Caco-2 (cell line): ENCODE data around the gene CEBPG. TPM values are rescaled to one million over a fixed set of nuclear protein-coding genes. Genes with fewer than 3 reads are reported as not detected.

Experiments
- BruUV-seq: library from RNA; stranded (reverse); fragments of 400-500 nt; replicated peaks from 2 replicates; lab custom pipeline; 2021; lab: Mats Ljungman, UMichigan
- CTCF ChIA-PET: fragments of 300-600 bp; sonication (Branson Sonifier 250); formaldehyde crosslinking; loops from one replicate; lab custom pipeline; 2022; ENCODE audit warnings: antibody characterized with exemption; lab: Charles Lee
- POLR2A ChIA-PET: fragments of 300-600 bp; sonication (Branson Sonifier 250); formaldehyde crosslinking; loops from one replicate; lab custom pipeline; 2022; ENCODE audit warnings: antibody characterized with exemption; lab: Charles Lee
- DNase-seq, 2 experiments: peaks; one replicate each; pipeline versions ENCODE4 v3.0.0 to v3.0.0-alpha.2; 2020 to 2022
- H3K27me3 ChIP-seq: replicated peaks from 2 replicates; pipeline ENCODE4 v1.6.0; 2011; ENCODE audit warnings: low read length; ENCODE audit not compliant: control insufficient read depth, insufficient read depth
- H3K36me3 ChIP-seq: 2 replicates; pipeline ENCODE4 v1.5.1; 2011; ENCODE audit warnings: low read length; ENCODE audit not compliant: control insufficient read depth, insufficient read depth
- H3K4me1 ChIP-seq: fragments of 250-450 bp; sonication (Bioruptor Pico); 2 replicates; pipeline ENCODE4 v1.5.1; 2020; ENCODE audit warnings: mild to moderate bottlenecking
- H3K4me3 ChIP-seq: 2 replicates; pipeline ENCODE4 v1.5.1; 2011; ENCODE audit warnings: low read depth, mild to moderate bottlenecking, control low read depth, low read length
- H3K9me3 ChIP-seq: fragments of 250-450 bp; sonication (Bioruptor Pico); 2 replicates; pipeline ENCODE4 v1.5.1; 2020; ENCODE audit warnings: mild to moderate bottlenecking, moderate library complexity
- H3K27ac Mint-ChIP-seq: one replicate; pipeline ENCODE4 v1.8.0; 2022; ENCODE audit warnings: mixed read lengths; ENCODE audit not compliant: unreplicated experiment
- H3K27me3 Mint-ChIP-seq: one replicate; pipeline ENCODE4 v1.8.0; 2022; ENCODE audit warnings: mixed read lengths; ENCODE audit not compliant: insufficient read depth, unreplicated experiment
- H3K36me3 Mint-ChIP-seq: one replicate; pipeline ENCODE4 v1.8.0; 2022; ENCODE audit warnings: mild to moderate bottlenecking, mixed read lengths; ENCODE audit not compliant: insufficient read depth, unreplicated experiment
- H3K4me1 Mint-ChIP-seq: one replicate; pipeline ENCODE4 v1.8.0; 2022; ENCODE audit warnings: low read depth, mixed read lengths; ENCODE audit not compliant: unreplicated experiment
- H3K4me3 Mint-ChIP-seq: one replicate; pipeline ENCODE4 v1.8.0; 2022; ENCODE audit warnings: mild to moderate bottlenecking, moderate library complexity, mixed read lengths; ENCODE audit not compliant: unreplicated experiment
- H3K9me3 Mint-ChIP-seq: one replicate; pipeline ENCODE4 v1.8.0; 2022; ENCODE audit warnings: mixed read lengths; ENCODE audit not compliant: unreplicated experiment
- CTCF ChIP-seq, 2 experiments: fragments of 200-600 bp in 1 of 2; IDR thresholded peaks; 1 replicate in 1 of 2; 2 replicates in 1 of 2; pipeline versions ENCODE4 v1.5.1 to v1.8.0; 2011 to 2022; ENCODE audit warnings: antibody characterized with exemption in 1 of 2, control low read depth in 1 of 2, inconsistent platforms in 1 of 2, low read depth in 1 of 2, low read length in 1 of 2, mild to moderate bottlenecking in 1 of 2, moderate library complexity in 1 of 2; ENCODE audit not compliant: insufficient read depth in 1 of 2, severe bottlenecking in 1 of 2, unreplicated experiment in 1 of 2
- intact Hi-C: fragments of 100-400 bp; cut with micrococcal nuclease; formaldehyde crosslinking; loops from one replicate; pipeline ENCODE4 v1.10.0; 2022; ENCODE audit not compliant: unreplicated experiment
- total RNA-seq: library from RNA; stranded (reverse); gene quantifications from 2 replicates; pipeline ENCODE4 v1.2.3, GENCODE V29; 2022

CEBPG gene
- total RNA-seq, 1 experiment from 2014 or later: 79.4 TPM

GRCh38 chr19:33419788-33420130 lies 46.2 kb downstream of the CEBPG start:
- no peaks in the 10 kb centered on the region for H3K27me3 ChIP-seq
- H3K9me3 ChIP-seq: no peaks in the 10 kb centered on the region
- 0 out of 2 replicates have a peak, but pooled peaks cover 1% of the 10 kb centered on the region for H3K36me3 ChIP-seq
- ChIA-PET POLR2A (no interaction called here), CTCF (interaction anchor here (1.1 kb wide), 1 partner anchor 358 kb away, joined by 3 read pairs; no protein-coding TSS in a partner anchor)
- no peak for DNase-seq
- Mint-ChIP-seq H3K36me3 (no peaks in the 10 kb centered on the region), H3K4me1 (peaks cover 5% of the 10 kb centered on the region), H3K27ac (no peak overlapping the region), H3K9me3 (no peaks in the 10 kb centered on the region), H3K27me3 (no peaks in the 10 kb centered on the region), H3K4me3 (no peak overlapping the region)
- intact Hi-C loops: loop anchor here (10.0 kb wide), 1 partner anchor 215 kb away; no protein-coding TSS in a partner anchor
- H3K4me1 ChIP-seq: peaks cover 4% of the 10 kb centered on the region; the same call in 1 of the 2 replicates
- BruUV-seq: no TSS peak
- TF ChIP-seq CTCF (IDR thresholded peaks at IDR 0.05; ENCODE audit: insufficient read depth in 1 of 2, low read depth in 1 of 2, low read length in 1 of 2, severe bottlenecking in 1 of 2, unreplicated experiment in 1 of 2): no peak
- H3K4me3 ChIP-seq: no peak overlapping the region

GRCh38 chr19:33420821-33421220 lies 47.3 kb downstream of the CEBPG start:
- ChIA-PET POLR2A (no interaction called here), CTCF (no interaction called here)
- Histone ChIP-seq H3K4me3 (no peak overlapping the region), H3K9me3 (no peaks in the 10 kb centered on the region), H3K27me3 (no peaks in the 10 kb centered on the region), H3K36me3 (no peaks in the 10 kb centered on the region), H3K4me1 (peaks cover 4% of the 10 kb centered on the region; the same call in 1 of the 2 replicates)
- H3K27me3 Mint-ChIP-seq: no peaks in the 10 kb centered on the region
- no peak overlapping the region for H3K27ac Mint-ChIP-seq
- no peaks in the 10 kb centered on the region for H3K36me3 Mint-ChIP-seq
- peaks cover 5% of the 10 kb centered on the region for H3K4me1 Mint-ChIP-seq
- BruUV-seq: no TSS peak
- no peaks in the 10 kb centered on the region for H3K9me3 Mint-ChIP-seq
- no peak overlapping the region for H3K4me3 Mint-ChIP-seq
- no peak for DNase-seq
- no peak for TF ChIP-seq CTCF (IDR thresholded peaks at IDR 0.05; ENCODE audit: insufficient read depth in 1 of 2, low read depth in 1 of 2, low read length in 1 of 2, severe bottlenecking in 1 of 2, unreplicated experiment in 1 of 2)
- intact Hi-C loops: no loop called here

GRCh38 chr19:33421368-33421767 lies 47.9 kb downstream of the CEBPG start:
- H3K4me1 ChIP-seq: peaks cover 3% of the 10 kb centered on the region; the same call in 1 of the 2 replicates
- no peaks in the 10 kb centered on the region for H3K9me3 ChIP-seq
- H3K4me3 Mint-ChIP-seq: no peak overlapping the region
- H3K4me3 ChIP-seq: no peak overlapping the region
- intact Hi-C loops: no loop called here
- no peak for TF ChIP-seq CTCF (IDR thresholded peaks at IDR 0.05; ENCODE audit: insufficient read depth in 1 of 2, low read depth in 1 of 2, low read length in 1 of 2, severe bottlenecking in 1 of 2, unreplicated experiment in 1 of 2)
- no peaks in the 10 kb centered on the region for H3K36me3 ChIP-seq
- peaks cover 4% of the 10 kb centered on the region for H3K4me1 Mint-ChIP-seq
- H3K27ac Mint-ChIP-seq: no peak overlapping the region
- no peaks in the 10 kb centered on the region for H3K27me3 ChIP-seq
- H3K27me3 Mint-ChIP-seq: no peaks in the 10 kb centered on the region
- H3K9me3 Mint-ChIP-seq: no peaks in the 10 kb centered on the region
- BruUV-seq: no TSS peak
- no peak for DNase-seq
- ChIA-PET CTCF (no interaction called here), POLR2A (no interaction called here)
- no peaks in the 10 kb centered on the region for H3K36me3 Mint-ChIP-seq
